NCI-H446 treated with DMSO at 0.1 percent for 48 hours (cell line): ENCODE results near the gene ZNF624.
"Not testable (repeated sequence)": the region's sequence is repeated elsewhere in the genome, so short reads cannot be mapped to it uniquely, and the experiment has no call there.

Experiments used
- DNase-seq: peaks from one replicate; lab custom pipeline; 2025; lab: John Stamatoyannopoulos, UW

ZNF624 gene

DNA sequence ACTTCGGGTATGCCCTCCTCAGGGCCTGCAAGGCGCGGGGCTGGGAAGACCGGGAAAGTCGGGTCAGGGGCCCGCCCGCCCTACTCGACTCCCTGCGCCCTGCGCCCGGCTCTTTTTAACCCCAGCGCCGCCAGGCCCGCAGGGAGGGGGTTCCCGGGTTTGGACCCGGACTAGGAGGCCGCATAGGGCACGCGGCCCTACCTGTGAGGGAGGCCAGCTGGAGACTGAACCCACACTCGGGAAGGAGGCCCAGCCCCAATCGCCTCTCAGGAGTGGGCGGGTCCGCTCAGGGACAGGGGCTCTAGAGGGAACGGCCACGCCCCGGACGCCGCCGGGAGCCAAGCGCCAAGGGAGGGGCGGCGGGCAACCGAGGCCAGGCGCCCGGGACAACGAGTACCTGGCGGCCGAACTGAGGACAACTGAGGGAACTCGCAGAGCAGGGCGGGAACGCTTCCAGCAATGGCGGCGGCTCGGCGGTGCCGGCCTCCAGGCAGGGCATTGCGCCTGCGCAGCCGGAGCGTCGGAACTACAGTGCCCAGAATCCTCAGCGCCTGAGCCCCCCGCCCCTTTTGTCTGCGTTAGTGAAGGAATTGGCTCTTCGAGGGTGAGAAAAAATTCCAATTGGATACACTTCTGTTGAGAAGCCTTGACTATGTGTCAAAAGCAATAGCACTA lies at the start of gene ZNF624:
Gene ZNF624 (minus strand): TSS at position 484 of the 675 bp plus-strand sequence.
- DNase-seq, result peak; percentile 79

DNA sequence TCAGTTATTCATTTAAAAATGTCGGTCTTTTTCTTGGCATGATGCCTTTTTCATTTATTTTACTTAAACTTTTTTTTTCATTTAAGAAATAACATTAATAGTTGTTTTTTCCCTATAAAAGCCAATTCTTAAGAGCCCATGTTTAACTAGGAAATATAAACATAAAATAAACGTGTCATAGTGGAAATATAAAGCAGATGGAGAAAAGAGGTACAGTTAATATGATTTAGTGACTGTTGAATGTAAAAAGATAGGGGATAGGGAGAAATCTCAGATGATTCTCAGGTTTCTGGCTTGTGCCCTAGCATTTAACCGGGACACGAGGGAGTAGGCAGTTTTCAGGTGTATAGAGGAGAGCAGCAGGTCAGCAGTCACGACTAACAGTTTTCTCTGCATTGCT lies 44.0 kb upstream of the ZNF624 start:
- DNase-seq, result not testable (repeated sequence)

DNA sequence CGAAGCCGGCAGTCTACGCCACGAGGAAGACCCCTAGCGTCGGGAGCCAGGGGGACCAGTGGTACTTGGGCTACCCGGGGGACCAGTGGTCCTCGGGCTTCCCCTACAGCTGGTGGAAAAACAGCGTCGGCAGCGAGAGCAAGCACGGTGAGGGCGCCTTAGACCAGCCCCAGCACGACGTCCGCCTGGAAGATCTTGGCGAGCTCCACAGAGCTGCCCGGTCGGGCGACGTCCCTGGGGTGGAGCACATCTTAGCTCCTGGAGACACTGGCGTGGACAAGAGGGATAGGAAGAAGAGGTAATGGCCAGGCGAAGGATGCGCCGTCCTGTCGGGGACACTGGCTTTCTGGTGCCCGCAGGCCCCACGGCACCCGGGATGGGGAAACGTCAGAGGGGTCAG lies 36.8 kb upstream of the ZNF624 start:
- DNase-seq, result not testable (repeated sequence)

DNA sequence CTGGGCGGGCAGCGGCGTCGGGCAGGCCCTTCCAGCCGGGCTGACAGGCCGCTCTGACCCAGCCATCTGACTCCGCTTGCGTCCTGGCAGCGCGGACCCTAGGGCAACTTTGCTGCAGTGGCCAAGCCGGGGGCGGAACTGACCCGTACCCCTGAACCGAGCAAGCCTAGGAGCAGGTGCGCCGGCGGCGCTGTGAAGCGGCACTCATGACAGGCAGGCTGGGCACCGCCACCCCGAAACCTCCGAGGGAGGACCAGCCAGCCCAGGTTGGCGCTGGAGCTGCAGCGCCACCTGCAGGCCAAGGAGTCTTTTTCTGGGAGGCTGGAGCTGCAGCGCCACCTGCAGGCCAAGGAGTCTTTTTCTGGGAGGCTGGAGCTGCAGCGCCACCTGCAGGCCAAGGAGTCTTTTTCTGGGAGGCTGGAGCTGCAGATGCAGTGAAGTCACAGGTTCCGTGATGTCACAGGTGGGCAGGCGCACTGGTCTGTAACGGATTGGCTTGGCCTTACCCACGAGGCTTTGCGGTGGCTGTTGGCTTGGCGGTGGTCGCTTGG lies 36.2 kb upstream of the ZNF624 start, which contains the start of gene CCDC144A:
Gene CCDC144A (plus strand): TSS at position 511 of the 551 bp plus-strand sequence. CDS start 160 bp downstream, outside the sequence.
- DNase-seq, result not testable (repeated sequence)

DNA sequence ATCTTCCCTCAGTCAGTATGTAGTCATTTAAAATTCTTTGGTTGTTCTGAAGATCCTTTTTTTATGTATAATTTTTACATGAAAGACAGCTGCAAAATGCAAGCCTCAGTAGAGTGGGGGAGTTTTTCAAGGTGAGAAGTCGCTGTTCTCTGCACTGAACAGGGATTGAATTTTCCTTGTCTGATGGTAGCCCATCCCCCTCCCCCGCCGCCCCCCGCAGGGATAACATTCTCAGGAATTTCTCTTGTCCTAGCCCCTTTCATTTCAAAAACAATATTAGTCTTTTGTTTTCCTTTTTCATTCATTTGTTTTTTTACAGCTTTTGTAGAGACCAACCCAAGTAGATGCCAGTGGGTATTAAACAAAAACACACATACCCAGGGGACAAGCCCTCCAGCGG lies 33.5 kb upstream of the ZNF624 start:
- not testable (repeated sequence) for DNase-seq

DNA sequence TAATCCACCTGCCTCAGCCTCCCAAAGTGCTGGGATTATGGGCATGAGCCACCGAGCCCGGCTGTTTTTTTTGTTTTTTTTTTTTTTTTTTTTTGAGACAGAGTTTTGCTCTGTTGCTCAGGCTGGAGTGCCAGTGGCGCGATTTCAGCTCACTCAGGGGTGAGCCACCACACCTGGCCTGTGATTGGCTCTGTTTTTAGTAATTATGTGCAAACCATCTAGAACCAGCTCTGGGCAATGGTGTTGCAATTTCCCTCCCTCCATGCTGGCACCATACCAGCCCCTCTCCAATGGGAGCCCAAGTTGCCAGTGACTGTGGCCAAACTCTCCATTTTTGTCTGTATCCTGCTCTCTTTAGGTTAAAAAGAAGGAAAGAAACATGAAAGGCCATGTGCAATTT lies 32.4 kb upstream of the ZNF624 start:
- DNase-seq, result not testable (repeated sequence)

DNA sequence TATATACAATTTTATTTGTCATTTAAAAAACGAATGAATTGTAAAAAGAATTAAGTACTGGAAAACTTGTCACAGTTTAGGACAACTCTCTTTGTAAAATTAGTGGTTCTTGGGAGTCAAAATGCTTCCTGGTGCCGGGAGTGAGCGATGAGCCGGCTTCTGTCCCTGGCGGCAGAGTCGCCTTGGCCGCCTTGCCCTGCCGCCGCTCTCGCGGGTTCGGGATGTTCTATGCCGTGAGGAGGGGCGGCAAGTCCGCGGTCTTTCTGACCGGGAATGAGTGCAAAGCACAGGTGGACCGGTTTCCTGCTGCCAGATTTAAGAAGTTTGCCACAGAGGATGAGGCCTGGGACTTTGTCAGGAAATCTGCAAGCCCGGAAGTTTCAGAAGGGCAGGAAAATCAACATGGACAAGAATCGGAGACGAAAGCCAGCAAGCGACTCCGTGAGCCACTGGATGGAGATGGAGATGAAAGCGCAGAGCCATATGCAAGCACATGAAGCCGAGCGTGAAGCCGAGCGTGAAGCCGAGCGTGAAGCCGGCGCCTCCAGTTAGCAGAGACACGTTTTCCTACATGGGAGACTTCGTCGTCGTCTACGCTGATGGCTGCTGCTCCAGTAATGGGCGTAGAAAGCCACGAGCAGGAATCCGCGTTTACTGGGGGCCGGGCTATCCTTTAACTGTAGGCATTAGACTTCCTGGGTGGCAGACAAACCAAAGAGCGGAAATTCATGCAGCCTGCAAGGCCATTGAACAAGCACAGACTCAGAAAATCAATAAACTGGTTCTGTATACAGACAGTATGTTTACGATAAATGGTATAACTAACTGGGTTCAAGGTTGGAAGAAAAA lies 29.9 kb upstream of the ZNF624 start:
- not testable (repeated sequence) for DNase-seq

DNA sequence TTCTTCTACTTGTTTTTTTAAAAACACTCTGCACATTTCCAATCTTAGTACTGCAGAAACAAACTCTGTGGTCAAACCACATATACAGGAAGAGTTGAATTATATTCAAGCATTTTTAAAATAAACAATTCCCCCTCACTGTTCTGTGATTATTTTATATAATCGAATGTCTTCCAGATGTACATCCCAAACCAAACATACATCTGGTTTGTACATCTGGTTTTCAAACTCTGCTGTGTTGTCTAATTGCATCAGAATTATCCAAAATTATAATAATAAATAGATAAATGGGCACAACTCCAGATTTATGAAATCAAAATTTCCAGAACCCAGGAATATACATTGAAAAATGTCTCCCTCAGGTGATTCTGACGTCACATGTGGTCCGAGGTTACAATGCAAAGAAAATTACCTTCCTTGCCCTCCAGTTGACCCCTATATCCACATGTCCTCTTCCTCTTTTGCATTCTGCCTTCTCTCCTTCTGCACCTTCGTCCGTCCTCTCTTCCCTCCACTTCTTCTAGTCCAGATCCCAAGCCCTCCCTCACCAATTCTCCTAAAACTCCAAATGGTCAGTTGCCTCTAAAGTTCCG lies 23.1 kb upstream of the ZNF624 start:
- no peak for DNase-seq

DNA sequence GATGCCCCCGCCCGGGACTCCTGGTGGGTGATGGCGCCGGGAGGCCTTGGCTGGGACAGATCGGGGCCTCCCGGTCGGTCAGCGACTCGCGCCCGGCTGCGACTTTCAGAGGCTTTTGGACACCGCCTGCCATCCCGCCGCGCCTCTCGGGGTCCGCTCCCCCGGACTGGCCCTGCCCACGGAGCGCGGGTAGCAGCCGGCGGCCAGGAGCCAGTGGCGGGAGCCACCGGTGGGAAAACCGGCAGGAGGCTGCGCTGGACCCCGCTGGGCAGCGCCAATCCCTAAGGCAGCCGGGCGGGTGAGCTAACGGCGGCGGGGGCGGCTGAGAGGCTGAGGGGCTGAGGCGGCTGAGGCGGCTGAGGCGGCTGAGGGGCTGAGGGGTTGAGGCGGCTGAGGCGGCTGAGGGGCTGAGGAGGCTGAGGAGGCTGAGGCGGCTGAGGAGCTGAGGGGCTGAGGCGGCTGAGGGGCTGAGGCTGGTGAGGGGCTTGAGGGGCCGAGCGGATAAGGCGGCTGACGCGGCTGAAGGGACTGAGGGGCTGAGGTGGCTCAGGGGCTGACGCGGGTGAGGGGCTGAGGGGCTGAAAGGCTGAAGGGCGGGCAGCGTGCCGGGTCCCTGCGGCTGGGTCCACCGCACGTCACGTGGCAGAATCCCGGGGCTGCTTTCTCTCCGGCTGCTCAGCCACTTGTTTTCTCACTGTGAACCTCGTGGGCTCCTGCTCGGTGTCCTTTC lies 13.4 kb upstream of the ZNF624 start:
- DNase-seq, result not testable (repeated sequence)

DNA sequence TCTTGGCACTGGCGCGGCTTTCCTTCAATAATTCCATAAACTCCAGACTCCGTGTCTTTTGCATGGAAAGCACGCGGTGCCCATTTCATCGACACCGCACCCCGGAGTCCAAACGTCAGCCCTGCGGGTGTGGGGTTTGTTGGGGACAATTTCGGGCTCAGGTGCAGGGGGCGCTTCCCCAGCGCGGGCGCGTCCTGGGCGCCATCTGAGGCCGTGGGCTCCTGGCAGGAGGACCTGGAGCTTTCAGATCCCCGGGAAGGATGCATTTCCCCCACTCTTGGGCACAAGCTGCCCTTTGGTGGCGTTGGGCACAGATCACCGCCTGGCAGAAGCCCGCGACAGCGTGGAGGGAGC lies 12.9 kb upstream of the ZNF624 start:
- DNase-seq, result not testable (repeated sequence)

DNA sequence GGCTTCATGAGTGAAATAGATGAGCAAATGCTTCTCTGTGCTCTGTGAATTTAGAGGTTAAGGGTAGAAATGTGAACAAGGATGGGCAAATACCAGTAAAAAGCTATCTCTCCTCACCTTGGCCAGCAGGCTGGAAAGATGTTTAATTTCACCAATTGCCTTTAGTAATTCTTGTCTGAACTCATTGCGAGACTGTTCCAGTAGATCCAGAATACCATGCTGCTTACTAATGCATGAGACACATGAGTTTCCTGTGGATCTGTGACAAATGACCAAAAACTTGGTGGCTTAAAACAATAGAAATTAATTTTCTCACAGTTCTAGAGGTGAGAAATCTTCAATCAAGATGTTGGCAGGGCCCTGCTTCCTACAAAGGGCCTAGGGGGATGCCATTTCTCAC lies 9.3 kb upstream of the ZNF624 start:
- no peak for DNase-seq

DNA sequence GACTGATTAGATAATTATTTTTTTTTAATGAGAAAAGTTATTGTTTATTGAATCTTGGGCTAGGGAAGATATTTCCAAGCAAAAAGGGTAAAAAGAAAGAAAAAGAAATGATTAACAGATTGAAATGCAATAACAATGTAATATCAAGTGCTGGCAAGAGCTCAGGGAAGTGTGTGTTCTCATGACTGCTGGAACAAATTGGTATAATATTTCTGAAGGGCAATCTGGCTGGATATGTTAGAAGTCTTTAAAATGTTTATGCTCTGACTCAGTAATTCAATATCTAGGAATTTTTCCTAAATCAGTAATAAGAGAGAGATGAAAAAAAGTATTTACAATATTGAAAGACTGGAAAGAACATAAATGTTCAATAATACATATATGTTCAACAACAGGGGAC lies 7.6 kb upstream of the ZNF624 start:
- no peak for DNase-seq

DNA sequence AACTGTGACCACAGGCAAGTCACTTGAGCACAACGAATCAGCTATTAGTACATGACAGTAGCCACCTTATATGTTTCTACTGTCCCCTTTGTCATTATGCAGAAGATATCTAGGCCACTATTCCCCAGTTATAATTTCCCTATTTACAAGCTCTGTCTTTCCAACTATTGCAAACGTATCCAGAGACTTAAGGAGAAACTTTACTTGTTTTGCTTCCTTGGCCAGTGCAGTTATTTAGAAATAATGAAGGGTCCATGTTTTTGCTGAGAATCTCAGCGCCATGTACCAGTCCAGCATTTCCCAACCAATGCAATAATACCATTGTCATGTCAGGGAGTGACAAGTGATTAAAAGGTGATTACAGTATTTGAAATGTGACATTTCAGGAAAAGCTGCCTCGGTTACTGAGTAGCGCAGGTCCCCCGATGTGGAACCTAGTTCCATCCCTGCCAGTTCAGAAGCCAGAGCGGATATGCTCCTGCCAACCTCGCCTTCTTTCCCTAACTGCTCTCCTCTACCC lies 743 bp downstream of the ZNF624 start:
- no peak for DNase-seq

DNA sequence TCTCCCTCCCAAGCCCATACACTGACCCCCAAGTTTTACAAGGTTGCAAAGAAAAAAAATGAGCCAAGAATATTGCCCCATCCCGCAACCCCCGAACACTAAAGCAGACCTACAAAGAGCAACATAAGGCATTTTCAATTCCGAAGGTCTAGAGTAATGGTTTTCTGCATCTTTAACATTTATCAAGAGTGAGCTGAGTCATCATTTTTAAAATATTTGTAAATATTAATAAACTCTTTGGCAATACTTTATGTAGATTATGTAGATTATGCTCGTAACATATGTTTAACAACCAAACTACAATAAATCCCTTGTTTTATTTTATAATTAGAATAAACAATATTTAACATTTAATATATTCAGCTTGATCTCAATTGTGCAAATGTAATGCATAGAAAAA lies 1.4 kb downstream of the ZNF624 start:
- DNase-seq, result no peak

DNA sequence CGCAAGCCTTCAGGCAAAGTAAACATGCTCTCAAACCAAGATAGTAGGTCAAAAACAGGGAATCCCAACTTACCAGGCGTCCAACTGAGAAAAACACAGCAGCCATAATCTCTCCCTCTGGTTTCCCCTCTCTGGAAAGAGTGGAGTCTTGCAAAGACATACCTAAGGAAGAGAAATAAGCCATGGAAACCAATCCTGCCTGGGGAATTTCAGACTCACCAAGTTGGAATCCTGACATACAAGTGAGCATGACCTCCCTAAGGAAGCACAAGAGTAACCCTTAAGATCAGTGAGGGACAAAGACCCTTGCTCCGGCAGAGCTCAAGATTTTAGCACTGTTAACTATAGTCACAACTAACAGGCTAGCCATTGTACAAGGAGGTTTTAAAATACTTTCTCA lies 4.1 kb downstream of the ZNF624 start:
- no peak for DNase-seq

DNA sequence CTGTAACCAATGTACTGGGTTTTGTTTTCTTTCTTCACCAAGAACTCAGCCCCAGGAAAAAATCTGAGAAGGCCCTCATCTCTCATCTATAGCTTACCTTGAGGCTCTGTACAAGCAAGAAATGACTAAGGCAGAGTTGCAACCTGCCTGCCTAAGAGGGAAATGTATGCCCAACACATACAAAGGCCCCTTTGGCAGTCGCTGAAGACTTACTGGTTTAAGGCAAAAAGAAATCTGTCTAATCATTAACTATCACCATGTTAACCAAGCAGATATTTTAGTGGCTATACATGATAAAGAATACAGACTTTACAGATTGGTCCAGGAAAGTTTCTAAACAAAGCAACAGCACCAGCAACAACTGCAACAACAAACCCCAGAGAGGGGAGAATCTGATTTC lies 14.2 kb downstream of the ZNF624 start:
- DNase-seq, result no peak

DNA sequence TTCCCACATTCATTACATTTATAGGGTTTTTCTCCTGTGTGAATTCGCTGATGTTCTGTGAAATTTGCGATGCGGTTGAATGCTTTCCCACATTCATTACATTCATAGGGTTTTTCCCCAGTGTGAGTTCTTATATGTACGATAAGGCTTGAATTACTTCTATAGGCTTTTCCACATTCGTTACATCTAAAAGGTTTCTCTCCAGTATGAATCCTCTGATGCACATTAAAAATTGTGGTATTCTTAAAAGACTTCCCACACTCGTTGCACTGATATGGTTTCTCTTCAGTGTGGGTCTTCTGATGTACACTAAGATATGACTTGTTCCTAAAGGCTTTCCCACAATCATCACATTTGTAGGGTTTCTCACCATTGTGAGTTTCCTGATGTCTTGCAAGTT lies 30.4 kb downstream of the ZNF624 start:
- no peak for DNase-seq

DNA sequence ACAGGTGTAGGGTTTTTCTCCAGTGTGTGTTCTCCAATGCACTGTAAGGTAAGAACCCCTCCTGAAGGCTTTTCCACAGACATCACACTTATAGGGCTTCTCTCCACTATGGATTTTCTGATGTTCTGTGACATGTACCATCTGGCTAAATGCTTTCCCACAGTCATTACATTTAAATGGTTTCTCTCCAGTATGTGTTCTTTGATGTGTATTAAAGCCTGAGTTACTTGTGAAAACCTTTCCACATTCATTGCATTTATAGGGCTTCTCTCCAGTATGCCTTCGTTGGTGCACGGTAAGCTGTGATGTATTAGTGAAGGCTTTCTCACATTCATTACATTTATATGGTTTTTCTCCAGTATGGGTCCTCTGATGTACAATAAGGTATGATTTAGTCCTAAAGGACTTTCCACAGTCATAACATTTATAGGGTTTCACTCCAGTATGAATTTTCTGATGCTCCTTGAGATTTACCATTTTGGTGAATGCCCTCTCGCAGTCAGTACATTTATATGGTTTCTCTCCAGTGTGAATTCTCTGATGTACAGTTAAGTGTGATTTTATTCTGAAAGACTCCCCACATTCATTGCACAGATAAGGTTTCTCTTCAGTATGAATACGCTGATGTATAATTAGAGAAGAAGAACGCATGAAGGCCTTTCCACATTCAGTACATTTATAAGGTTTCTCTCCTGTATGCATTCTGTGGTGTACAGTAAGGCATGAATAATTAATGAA lies 30.9 kb downstream of the ZNF624 start:
- DNase-seq, result no peak

DNA sequence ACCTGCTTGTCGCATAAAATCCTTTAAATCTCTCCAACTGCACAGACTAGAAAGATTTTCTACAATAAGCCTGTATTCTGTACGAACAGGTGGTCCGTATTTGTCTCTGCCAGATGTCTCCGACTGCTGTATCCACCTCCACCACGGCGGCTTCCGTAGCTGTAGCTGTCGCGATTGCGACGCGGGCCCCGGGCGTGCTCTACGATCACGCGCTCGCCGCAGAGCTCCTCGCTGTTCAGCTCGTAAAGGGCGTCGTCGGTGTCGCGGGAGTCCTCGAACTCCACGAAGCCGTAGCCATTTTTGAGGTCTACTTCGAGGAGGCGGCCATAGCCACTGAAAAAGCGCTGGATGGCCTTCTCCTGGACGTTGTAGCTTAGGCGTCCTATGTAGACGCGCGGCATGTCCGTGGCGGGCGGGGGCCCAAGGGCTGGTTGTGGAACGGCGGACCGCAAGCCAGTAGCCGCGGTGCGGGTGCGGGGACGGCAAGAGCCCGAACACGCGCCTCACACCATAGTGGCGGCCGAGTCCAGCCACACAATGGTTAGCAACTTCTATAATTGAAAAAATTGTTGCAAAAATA lies 36.1 kb downstream of the ZNF624 start:
- DNase-seq, result no peak

DNA sequence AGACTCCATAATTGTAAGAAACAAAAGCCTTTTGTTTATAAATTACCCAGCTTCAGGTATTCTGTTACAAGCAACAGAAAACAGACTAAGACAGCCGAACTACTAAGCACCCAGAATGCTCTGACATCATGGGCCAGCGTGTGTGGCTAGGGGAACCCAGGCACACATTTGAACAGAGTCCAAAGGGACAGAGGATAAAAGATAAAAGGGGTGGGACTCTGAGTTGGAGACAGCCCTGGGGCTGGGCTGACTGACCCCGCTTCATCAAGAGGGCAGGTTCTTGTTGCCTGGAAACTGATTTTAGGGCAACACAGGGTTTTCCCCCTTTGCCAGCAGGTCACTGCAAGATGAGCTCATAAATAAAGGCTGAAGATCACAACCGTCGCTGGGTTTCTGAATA lies 54.1 kb downstream of the ZNF624 start:
- no peak for DNase-seq
